CD14-positive monocyte (primary cell): ENCODE measurements around the gene BMAL2. TPM values are rescaled to one million over a fixed set of nuclear protein-coding genes. Genes with fewer than 3 reads are reported as not detected.

Source experiments
- DNase-seq, 3 donors: peaks; one replicate each; pipeline ENCODE4 v3.0.0-alpha.2; 2011 to 2022
- H2AFZ ChIP-seq: 2 replicates; pipeline ENCODE4 v1.6.0; 2012; ENCODE audit warnings: mild to moderate bottlenecking, low read depth, low read length, inconsistent platforms; ENCODE audit not compliant: insufficient read depth, poor library complexity, severe bottlenecking
- H3K27ac ChIP-seq, 2 donors: 1 replicate in 1 of 2; 2 replicates in 1 of 2; pipeline ENCODE4 v1.5.1; 2012 to 2013; ENCODE audit warnings: low read length in 2 of 2, control low read depth in 1 of 2, inconsistent platforms in 1 of 2, low read depth in 1 of 2, mild to moderate bottlenecking in 1 of 2
- H3K27me3 ChIP-seq, 2 donors: one replicate each; pipeline versions ENCODE4 v1.6.0 to v1.6.1; 2011 to 2013; ENCODE audit warnings: low read length in 2 of 2; ENCODE audit not compliant: control insufficient read depth in 2 of 2, insufficient read depth in 2 of 2
- H3K36me3 ChIP-seq, 2 donors: replicated peaks in 1 of 2; 1 replicate in 1 of 2; 2 replicates in 1 of 2; pipeline versions ENCODE4 v1.5.1 to v1.6.1; 2012 to 2013; ENCODE audit warnings: low read length in 2 of 2, control low read depth in 1 of 2, inconsistent platforms in 1 of 2, mild to moderate bottlenecking in 1 of 2; ENCODE audit not compliant: insufficient read depth in 2 of 2, control insufficient read depth in 1 of 2
- H3K4me1 ChIP-seq, 2 donors: 1 replicate in 1 of 2; 2 replicates in 1 of 2; pipeline versions ENCODE4 v1.5.1 to v1.6.1; 2012 to 2013; ENCODE audit warnings: low read length in 2 of 2, control low read depth in 1 of 2, inconsistent platforms in 1 of 2, mild to moderate bottlenecking in 1 of 2, moderate library complexity in 1 of 2; ENCODE audit not compliant: insufficient read depth in 2 of 2, control insufficient read depth in 1 of 2
- H3K4me2 ChIP-seq: replicated peaks from 2 replicates; pipeline ENCODE3; 2012; ENCODE audit warnings: low read length, moderate library complexity, mild to moderate bottlenecking; ENCODE audit not compliant: poor library complexity, severe bottlenecking; ENCODE audit errors: extremely low read depth
- H3K4me3 ChIP-seq, 3 experiments: fragments of 200-600 bp in 1 of 3; sonication (generic) in 1 of 3; replicated peaks in 1 of 3; 1 replicate in 2 of 3; 2 replicates in 1 of 3; pipeline ENCODE4 v1.5.1; 2011 to 2013; ENCODE audit warnings: low read length in 3 of 3, mild to moderate bottlenecking in 3 of 3, control low read depth in 2 of 3, low read depth in 2 of 3, inconsistent platforms in 1 of 3, moderate library complexity in 1 of 3
- H3K79me2 ChIP-seq: 2 replicates; pipeline ENCODE4 v1.6.0; 2012; ENCODE audit warnings: mild to moderate bottlenecking, control low read depth, inconsistent platforms, low read length, moderate library complexity; ENCODE audit not compliant: insufficient read depth
- H3K9ac ChIP-seq: 2 replicates; pipeline ENCODE4 v1.6.0; 2017; ENCODE audit warnings: low read length, mild to moderate bottlenecking; ENCODE audit not compliant: insufficient read depth, poor library complexity, severe bottlenecking
- H3K9me3 ChIP-seq, 2 donors: replicated peaks in 1 of 2; 1 replicate in 1 of 2; 2 replicates in 1 of 2; pipeline versions ENCODE4 v1.5.1 to v1.6.1; 2012 to 2013; ENCODE audit warnings: low read length in 2 of 2, control low read depth in 1 of 2; ENCODE audit not compliant: control insufficient read depth in 1 of 2, insufficient read depth in 1 of 2
- H4K20me1 ChIP-seq: 2 replicates; pipeline ENCODE4 v1.6.0; 2012; ENCODE audit warnings: mild to moderate bottlenecking, low read length, control low read depth, moderate library complexity; ENCODE audit not compliant: insufficient read depth
- H3K27ac Mint-ChIP-seq, 7 donors: one replicate each; pipeline ENCODE4 v1.8.0; 2020; ENCODE audit warnings: mild to moderate bottlenecking in 7 of 7, mixed read lengths in 7 of 7, moderate library complexity in 6 of 7, inconsistent platforms in 2 of 7
- H3K27me3 Mint-ChIP-seq, 3 donors: one replicate each; pipeline ENCODE4 v1.8.0; 2021 to 2022; ENCODE audit warnings: low read depth in 3 of 3, mild to moderate bottlenecking in 3 of 3, mixed read lengths in 3 of 3, moderate library complexity in 3 of 3, inconsistent platforms in 1 of 3
- H3K36me3 Mint-ChIP-seq, 2 donors: one replicate each; pipeline ENCODE4 v1.8.0; 2020; ENCODE audit warnings: mixed read lengths in 2 of 2, inconsistent platforms in 1 of 2, mild to moderate bottlenecking in 1 of 2
- H3K4me1 Mint-ChIP-seq: one replicate; pipeline ENCODE4 v1.8.0; 2020; ENCODE audit warnings: mild to moderate bottlenecking, mixed read lengths
- H3K4me3 Mint-ChIP-seq, 2 donors: one replicate each; pipeline ENCODE4 v1.8.0; 2020; ENCODE audit warnings: mild to moderate bottlenecking in 2 of 2, mixed read lengths in 2 of 2, moderate library complexity in 1 of 2
- H3K9me3 Mint-ChIP-seq, 7 donors: one replicate each; pipeline ENCODE4 v1.8.0; 2020 to 2022; ENCODE audit warnings: mixed read lengths in 7 of 7, mild to moderate bottlenecking in 6 of 7, moderate library complexity in 6 of 7, inconsistent platforms in 2 of 7
- WGBS: methylation state at CpG from one replicate; pipeline ENCODE4 v1.1.5; 2013; ENCODE audit warnings: missing lambda C conversion rate; ENCODE audit not compliant: insufficient coverage; 5-methylcytosine and 5-hydroxymethylcytosine counted together
- intact Hi-C, 2 donors: fragments of 100-400 bp; cut with micrococcal nuclease; formaldehyde crosslinking; loops; one replicate each; pipeline versions ENCODE4 v1.15.0 to v1.15.1; 2023
- polyA plus RNA-seq, 3 donors: library from polyadenylated mRNA; depleted of rRNA in 1 of 3; unstranded in 2 of 3; stranded (reverse) in 1 of 3; fragments of 300-500 nt in 2 of 3; fragments of >200 nt in 1 of 3; fragmentation: Illumina TruSeq in 2 of 3; gene quantifications; 1 replicate in 2 of 3; 2 replicates in 1 of 3; pipeline ENCODE4 v1.2.3, GENCODE V29; 2012 to 2021
- TF ChIP-seq, protein P1 (sequence below): fragments of 200-600 bp; IDR thresholded peaks from one replicate; pipeline ENCODE4 v1.8.0; 2022; ENCODE audit warnings: antibody characterized with exemption, mild to moderate bottlenecking

BMAL2 gene
- polyA plus RNA-seq, 3 donors: 0.55 to 2.1 (median 1.8) TPM

DNA sequence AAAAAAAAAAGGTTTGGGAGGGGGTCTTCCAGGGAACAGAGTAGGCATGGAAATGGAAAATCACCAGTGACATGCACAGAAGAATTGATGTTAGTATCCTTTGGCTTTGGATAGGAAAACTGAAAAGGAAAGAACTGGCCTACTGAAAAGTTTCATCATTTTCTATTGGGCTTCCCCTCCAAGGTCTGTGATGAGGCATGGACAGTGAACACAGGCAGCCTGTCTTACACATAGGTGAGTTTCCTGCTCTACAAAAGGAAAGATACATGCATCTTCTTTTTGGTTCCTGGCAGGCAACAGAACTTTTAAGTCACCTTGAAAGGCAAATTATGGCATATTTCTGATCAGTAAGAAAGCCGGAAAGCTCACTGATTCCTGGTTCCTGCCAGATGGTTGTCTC is 5.8 kb downstream of the BMAL2 start:
- Histone ChIP-seq H3K36me3 (no peaks in the 10 kb centered on the region), H3K9ac (no peak overlapping the region), H4K20me1 (no peaks in the 10 kb centered on the region), H3K9me3 (no peaks in the 10 kb centered on the region), H3K4me2 (no peak overlapping the region), H3K27me3 (peaks cover 6 to 7% of the 10 kb centered on the region in 2 donors), H3K4me1 (peaks cover 6 to 9% of the 10 kb centered on the region in 2 donors), H2AFZ (no peak overlapping the region), H3K27ac (no peak overlapping the region), H3K4me3 (no peak overlapping the region), H3K79me2 (no peaks in the 10 kb centered on the region)
- H3K27me3 Mint-ChIP-seq: peaks cover 7 to 8% (median 8%) of the 10 kb centered on the region in 3 donors
- no peak overlapping the region for H3K4me3 Mint-ChIP-seq
- TF ChIP-seq, protein P1, sequence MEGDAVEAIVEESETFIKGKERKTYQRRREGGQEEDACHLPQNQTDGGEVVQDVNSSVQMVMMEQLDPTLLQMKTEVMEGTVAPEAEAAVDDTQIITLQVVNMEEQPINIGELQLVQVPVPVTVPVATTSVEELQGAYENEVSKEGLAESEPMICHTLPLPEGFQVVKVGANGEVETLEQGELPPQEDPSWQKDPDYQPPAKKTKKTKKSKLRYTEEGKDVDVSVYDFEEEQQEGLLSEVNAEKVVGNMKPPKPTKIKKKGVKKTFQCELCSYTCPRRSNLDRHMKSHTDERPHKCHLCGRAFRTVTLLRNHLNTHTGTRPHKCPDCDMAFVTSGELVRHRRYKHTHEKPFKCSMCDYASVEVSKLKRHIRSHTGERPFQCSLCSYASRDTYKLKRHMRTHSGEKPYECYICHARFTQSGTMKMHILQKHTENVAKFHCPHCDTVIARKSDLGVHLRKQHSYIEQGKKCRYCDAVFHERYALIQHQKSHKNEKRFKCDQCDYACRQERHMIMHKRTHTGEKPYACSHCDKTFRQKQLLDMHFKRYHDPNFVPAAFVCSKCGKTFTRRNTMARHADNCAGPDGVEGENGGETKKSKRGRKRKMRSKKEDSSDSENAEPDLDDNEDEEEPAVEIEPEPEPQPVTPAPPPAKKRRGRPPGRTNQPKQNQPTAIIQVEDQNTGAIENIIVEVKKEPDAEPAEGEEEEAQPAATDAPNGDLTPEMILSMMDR: no peak
- H3K4me1 Mint-ChIP-seq: peaks cover 8% of the 10 kb centered on the region
- no peak overlapping the region for H3K27ac Mint-ChIP-seq
- intact Hi-C loops: no loop called here
- no peaks in the 10 kb centered on the region for H3K36me3 Mint-ChIP-seq
- no peak for DNase-seq
- 80% methylated on average over 1 of the region's 1 CpG for WGBS
- no peaks in the 10 kb centered on the region for H3K9me3 Mint-ChIP-seq

DNA sequence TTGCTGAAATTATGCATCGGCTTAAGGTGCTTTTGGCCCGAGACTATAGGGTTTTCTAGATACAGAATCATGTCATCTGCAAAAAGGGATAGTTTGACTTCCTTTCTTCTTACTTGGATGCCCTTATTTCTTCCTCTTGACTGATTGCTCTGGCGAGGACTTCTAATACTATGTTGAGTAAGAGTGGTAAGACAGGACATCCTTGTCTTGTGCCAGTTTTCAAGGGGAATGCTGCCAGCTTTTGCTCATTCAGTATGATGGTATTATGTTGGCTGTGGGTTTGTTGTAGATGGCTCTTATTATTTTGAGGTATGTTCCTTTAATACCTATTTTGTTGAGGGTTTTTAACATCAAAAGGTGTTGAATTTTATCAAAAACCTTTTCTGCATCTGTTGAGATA is 8.3 kb downstream of the BMAL2 start:
- Histone ChIP-seq H2AFZ (no peak overlapping the region), H3K4me2 (no peak overlapping the region), H4K20me1 (no peaks in the 10 kb centered on the region), H3K27me3 (no peaks in the 10 kb centered on the region), H3K9me3 (no peaks in the 10 kb centered on the region), H3K9ac (no peak overlapping the region), H3K27ac (no peak overlapping the region), H3K36me3 (no peaks in the 10 kb centered on the region), H3K79me2 (no peaks in the 10 kb centered on the region), H3K4me1 (no peaks in the 10 kb centered on the region), H3K4me3 (no peak overlapping the region)
- Mint-ChIP-seq H3K4me3 (no peak overlapping the region), H3K27me3 (peaks cover 0 to 2% (median 2%) of the 10 kb centered on the region in 3 donors), H3K27ac (no peak overlapping the region), H3K36me3 (no peaks in the 10 kb centered on the region), H3K9me3 (no peaks in the 10 kb centered on the region), H3K4me1 (no peaks in the 10 kb centered on the region)
- no peak for DNase-seq
- TF ChIP-seq, protein P1: no peak
- 100% methylated on average over 1 of the region's 3 CpGs for WGBS
- intact Hi-C loops: no loop called here
